GM20000 (cell line): Measurements from ENCODE around the gene CCT6A.
"Not testable (repeated sequence)": the region's sequence is repeated elsewhere in the genome, so short reads cannot be mapped to it uniquely, and the experiment has no call there.

ENCODE experiments used
- DNase-seq: peaks from one replicate; pipeline ENCODE4 v3.0.0; 2012; ENCODE audit warnings: low spot score
- TF ChIP-seq, protein P1 (sequence below): IDR thresholded peaks from 2 replicates; pipeline ENCODE4 v1.5.1; 2012; ENCODE audit warnings: mild to moderate bottlenecking, control low read depth; ENCODE audit errors: extremely low read depth, missing control alignments

The CCT6A gene

DNA sequence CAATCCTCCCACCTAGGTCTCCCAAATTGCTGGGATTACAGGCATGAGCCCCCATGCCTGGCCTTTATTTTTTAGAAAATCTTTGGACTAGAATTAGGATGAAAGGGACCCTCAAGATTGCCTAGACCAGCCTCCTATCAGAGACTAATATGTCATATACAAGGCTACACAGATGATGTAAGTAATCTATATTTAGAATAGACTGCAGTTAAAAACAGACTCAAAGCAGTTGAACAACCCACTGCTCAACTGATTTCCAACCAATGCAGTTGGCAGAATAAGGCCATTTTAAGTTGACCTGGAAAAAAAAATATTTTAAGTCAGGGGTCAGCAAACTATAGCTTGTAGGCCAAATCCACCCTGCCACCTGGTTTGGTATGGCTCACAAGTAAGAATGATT is 28.1 kb upstream of the CCT6A start:
- DNase-seq: no peak
- TF ChIP-seq, protein P1, sequence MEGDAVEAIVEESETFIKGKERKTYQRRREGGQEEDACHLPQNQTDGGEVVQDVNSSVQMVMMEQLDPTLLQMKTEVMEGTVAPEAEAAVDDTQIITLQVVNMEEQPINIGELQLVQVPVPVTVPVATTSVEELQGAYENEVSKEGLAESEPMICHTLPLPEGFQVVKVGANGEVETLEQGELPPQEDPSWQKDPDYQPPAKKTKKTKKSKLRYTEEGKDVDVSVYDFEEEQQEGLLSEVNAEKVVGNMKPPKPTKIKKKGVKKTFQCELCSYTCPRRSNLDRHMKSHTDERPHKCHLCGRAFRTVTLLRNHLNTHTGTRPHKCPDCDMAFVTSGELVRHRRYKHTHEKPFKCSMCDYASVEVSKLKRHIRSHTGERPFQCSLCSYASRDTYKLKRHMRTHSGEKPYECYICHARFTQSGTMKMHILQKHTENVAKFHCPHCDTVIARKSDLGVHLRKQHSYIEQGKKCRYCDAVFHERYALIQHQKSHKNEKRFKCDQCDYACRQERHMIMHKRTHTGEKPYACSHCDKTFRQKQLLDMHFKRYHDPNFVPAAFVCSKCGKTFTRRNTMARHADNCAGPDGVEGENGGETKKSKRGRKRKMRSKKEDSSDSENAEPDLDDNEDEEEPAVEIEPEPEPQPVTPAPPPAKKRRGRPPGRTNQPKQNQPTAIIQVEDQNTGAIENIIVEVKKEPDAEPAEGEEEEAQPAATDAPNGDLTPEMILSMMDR: no peak

- TF ChIP-seq, protein P1: no peak
- no peak for DNase-seq
Measured at GRCh38 chr7:56026538-56026937, 25.0 kb upstream of the CCT6A start.

- DNase-seq: no peak
- TF ChIP-seq, protein P1: no peak
Measured at GRCh38 chr7:56028942-56029630, 22.5 kb upstream of the CCT6A start.

DNA sequence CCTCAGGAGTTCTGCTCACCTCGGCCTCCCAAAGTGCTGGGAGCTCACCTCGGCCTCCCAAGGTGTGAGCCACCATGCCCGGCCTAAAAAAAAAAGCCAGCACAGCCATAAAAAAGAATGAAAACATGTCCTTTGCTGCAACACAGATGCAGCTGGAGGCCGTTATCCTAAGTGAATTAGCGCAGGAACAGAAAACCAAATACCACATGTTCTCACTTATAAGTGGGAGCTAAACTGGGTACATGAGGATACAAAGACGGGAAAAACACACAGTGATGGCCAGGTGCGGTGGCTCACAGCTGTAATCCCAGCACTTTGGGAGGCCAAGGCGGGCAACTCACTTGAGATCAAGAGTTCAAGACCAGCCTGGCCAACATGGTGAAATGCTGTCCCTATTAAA is 21.2 kb upstream of the CCT6A start:
- TF ChIP-seq, protein P1: no peak
- no peak for DNase-seq

DNA sequence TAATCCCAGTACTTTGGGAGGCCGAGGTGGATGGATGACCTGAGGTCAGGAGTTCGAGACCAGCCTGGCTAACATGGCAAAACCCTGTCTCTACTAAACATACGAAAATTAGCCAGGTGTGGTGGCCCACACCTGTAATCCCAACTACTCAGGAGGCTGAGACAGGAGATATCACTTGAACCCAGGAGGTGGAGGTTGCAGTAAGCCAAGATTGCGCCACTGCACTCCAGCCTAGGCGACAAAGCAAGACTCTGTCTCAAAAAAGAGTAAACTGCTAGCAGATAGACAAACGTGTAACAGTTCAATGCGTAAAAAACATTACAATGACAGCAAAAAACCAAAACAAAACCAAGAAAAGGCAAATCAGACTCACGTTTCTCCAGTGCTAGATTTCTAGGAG is 20.0 kb upstream of the CCT6A start:
- not testable (repeated sequence) for DNase-seq

- DNase-seq: not testable (repeated sequence)
Measured at GRCh38 chr7:56032578-56032977, 19.0 kb upstream of the CCT6A start.

- DNase-seq: peak; percentile 81
- TF ChIP-seq, protein P1: no peak
Measured at GRCh38 chr7:56033671-56034432, 17.7 kb upstream of the CCT6A start.

- TF ChIP-seq, protein P1: no peak
- DNase-seq: no peak
Measured at GRCh38 chr7:56040730-56041129, 10.8 kb upstream of the CCT6A start.

GRCh38 chr7:56045758-56046157 is 5.8 kb upstream of the CCT6A start:
- not testable (repeated sequence) for DNase-seq
